ENCODE results near the gene POLR2E.

The POLR2E gene

GRCh38 chr19:1081301-1082164, 13.6 kb downstream of the POLR2E start:
- DNase-seq (ENCODE audit: low read depth, low spot score), result no peak

DNA sequence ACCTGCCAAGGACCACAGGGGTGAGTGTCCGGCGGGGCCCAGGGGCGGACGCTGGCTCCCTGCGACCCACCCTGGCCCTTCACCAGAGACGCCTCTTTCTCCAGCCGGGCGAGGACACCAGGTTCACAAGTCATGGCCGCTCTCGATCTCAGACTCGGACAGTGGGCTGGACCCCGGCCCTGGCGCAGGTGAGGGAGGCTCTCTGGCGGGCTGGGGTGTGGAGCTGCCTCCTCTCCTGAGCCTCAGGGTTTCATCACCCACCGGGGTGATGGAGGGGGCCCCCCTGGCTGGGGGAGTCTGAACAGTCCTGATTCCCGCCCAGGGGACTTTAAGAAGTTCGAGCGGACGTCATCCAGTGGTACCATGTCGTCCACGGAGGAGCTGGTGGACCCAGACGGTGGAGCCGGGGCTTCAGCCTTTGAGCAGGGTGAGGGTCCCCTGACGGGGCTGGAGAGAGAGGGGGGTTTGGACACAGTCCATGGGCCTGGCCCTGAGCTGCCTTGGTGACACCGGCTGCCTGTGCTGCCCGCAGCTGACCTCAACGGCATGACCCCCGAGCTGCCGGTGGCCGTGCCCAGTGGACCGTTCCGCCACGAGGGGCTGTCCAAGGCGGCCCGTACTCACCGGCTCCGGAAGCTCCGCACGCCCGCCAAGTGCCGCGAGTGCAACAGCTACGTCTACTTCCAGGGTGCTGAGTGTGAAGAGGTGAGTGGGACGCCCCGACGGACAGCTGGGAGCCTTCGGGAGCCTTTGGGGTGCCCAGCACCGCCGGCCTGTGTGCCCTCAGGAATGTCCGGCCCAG, 14.6 kb downstream of the POLR2E start:
- no peak for DNase-seq (ENCODE audit: low read depth, low spot score)

GRCh38 chr19:1079566-1080111, 15.5 kb downstream of the POLR2E start:
- no peak for DNase-seq (ENCODE audit: low read depth, low spot score)

GRCh38 chr19:1076951-1077350, 18.2 kb downstream of the POLR2E start:
- no peak for DNase-seq (ENCODE audit: low read depth, low spot score)

- DNase-seq (ENCODE audit: low read depth, low spot score), result no peak
Measured at GRCh38 chr19:1076046-1076386, 19.2 kb downstream of the POLR2E start.

DNA sequence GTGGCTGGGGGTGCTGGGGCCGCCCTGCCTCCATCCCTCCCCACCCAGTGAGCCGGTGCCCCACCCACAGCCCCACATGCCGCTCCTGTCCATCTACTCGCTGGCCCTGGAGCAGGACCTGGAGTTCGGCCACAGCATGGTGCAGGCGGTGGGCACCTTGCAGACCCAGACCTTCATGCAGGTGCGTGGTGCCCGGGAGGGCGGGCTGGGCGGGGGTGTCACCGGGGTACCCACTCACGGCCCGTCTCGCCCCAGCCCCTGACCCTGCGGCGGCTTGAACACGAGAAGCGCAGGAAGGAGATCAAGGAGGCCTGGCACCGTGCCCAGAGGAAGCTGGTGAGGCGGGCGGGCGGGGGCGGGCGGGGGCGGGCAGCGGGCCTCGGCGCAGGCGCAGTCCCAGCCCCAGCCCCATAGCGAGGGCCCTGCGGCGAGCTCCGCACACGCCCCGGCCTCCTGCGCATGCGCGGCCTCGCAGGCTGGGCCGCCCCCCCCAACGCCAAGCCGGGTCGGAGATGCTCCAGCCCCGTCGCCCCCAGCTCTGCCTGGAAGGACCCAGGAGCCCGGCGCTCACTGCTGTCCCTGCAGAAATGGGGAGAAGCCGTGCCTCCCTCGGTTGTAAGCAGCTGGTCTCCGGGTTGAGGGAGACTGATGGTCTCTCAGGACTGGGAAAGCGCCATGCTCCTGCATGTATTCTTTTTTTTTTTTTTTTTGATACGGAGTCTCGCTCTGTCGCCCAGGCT, 20.5 kb downstream of the POLR2E start:
- DNase-seq (ENCODE audit: low read depth, low spot score), result no peak

DNA sequence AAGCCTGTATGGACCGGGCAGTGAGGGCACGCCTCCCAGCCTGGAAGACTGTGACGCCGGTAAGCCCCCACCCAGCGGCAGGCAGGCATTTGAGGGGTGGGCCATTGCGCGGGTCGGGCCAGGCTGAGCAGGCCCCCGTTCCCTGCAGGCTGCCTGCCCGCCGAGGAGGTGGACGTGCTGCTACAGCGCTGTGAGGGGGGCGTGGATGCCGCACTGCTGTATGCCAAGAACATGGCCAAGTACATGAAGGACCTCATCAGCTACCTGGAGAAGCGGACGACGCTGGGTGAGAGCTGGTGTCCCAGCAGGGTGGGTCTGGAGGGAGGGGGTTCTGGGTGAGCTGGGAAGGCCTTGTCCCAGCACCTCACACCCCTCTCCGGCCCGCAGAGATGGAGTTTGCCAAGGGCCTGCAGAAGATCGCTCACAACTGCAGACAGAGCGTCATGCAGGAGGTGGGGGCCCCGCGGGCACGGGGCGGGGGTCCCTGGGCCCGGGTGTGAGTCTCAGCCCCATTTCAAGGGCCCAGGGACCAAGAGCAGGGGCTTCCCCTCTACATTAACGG, 21.1 kb downstream of the POLR2E start:
- no peak for DNase-seq (ENCODE audit: low read depth, low spot score)

DNA sequence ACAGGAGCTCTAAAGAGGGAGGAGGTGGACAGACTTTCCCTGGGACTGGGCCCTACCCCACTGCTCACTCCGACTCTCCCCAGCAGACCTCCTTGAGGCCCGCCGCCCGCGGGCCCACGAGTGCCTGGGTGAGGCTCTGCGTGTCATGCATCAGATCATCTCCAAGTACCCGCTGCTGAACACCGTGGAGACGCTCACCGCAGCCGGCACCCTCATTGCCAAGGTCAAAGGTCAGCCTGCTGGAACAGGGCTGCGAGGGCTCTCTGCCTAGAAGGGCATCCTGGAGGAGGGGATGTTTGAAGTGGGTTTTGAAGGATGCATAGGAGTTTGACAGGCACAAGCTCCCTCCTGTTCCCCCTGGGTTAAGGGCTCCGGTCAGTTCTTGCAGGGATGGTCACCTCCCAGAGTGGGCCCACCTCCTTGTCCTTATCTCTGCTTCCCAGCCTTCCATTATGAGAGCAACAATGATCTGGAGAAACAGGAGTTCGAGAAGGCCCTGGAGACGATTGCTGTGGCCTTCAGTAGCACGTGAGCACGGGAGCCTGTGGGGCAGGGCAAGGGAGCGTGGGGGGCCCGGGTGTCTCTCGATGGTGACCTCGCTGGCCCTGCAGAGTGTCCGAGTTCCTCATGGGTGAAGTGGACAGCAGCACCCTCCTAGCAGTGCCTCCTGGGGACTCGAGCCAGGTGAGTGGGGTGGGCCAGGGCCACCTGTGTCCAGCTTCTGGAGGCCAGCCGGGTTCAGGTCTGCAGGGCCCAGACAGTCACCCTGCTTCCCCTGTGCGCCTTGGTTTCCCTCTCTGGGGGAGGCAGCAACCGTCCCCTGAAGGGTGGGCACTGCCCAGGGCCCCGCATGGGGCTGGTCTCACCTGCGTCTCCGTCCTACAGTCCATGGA, 21.9 kb downstream of the POLR2E start:
- DNase-seq (ENCODE audit: low read depth, low spot score), result no peak

DNA sequence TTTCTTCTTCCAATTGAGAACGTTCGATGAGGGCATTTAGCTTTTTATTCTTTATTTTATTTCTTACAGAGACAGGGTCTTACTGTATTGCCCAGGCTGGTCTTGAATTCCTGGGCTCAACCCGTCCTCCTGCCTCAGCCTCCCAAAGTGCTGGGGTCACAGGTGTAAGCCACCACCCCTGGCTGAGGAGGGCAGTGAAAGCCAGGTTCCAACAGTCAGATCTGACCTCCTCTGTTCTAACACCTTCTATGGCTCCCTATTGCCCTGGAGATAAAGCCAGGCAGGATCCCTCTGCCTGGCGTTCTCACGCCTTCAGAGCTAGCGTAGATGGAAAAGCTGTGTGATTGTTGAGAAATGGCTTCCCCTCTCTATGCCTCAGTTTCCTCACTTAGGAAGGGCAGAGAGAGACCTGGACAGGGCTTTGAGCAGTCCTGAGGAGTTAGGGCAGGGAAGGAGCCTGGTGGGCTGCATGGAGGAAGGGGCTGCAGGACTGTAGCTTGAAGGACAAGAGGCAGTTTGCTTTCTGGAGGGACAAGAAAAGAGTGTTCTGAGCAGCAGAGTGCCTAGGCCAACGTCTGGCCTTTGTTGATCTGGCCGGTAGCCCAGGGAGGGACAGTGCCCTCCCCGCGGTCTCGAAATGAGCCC, 22.7 kb downstream of the POLR2E start:
- no peak for DNase-seq (ENCODE audit: low read depth, low spot score)

DNA sequence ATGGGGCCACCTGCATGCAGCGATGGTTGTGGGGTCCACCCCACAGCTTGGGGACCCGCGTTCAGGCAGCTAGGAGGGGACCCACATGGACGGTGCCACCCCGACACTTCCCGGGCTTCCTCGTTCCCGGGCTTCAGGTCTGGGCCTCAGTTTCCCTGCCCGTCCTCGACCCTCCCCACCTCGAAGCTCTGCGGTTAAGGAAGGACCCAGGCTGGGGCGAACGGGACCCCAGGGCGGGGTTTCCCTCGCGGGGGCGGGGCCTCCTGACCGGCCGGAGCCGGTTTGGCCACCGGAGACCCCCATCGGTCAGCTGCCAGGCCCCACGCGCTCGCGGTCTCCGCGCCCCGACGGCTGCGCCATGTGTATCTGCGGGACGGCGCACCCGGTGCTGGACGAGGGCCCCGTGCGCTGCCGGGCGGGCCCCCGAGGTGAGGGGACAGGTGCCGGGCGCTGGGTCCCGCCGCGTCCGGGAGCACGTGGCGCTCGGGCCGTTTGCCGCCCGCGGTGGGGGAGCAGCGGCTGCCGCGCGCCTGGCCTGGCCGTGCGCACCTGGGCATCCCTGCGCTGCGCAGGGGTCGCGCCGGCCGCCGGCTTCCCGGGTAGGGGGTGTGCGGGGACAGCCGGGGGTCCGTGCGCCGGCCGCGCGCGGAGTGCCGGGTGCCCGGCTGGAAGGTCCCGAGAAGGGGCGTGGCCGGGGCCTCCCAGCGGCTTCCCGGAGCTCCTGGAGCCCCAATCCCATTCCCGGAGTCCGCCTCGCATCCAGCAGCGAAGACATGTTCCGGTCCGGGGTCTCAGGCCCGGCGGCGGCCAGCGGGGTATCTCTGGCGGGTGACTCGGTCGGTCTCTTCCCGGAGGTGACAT, 24.0 kb downstream of the POLR2E start:
- no peak for DNase-seq (ENCODE audit: low read depth, low spot score)

DNA sequence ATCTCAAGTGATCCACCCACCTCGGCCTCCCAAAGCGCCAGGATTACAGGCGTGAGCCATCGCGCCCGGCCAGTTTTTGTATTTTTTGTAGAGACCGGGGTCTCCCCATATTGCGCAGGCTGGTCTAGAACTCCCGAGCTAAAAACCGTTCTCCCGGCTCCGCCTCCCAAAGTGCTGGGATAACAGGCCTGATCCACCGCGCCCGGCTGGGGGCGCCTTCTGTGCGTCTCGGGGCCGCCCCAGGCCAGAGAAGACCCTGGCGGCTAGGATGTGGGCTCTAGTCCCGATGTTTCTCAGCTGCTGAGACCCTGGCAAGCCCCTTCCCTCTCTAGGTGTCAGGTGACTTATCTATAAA, 24.6 kb downstream of the POLR2E start:
- no peak for DNase-seq (ENCODE audit: low read depth, low spot score)

GRCh38 chr19:1069009-1069779, 26.0 kb downstream of the POLR2E start:
- no peak for DNase-seq (ENCODE audit: low read depth, low spot score)

DNA sequence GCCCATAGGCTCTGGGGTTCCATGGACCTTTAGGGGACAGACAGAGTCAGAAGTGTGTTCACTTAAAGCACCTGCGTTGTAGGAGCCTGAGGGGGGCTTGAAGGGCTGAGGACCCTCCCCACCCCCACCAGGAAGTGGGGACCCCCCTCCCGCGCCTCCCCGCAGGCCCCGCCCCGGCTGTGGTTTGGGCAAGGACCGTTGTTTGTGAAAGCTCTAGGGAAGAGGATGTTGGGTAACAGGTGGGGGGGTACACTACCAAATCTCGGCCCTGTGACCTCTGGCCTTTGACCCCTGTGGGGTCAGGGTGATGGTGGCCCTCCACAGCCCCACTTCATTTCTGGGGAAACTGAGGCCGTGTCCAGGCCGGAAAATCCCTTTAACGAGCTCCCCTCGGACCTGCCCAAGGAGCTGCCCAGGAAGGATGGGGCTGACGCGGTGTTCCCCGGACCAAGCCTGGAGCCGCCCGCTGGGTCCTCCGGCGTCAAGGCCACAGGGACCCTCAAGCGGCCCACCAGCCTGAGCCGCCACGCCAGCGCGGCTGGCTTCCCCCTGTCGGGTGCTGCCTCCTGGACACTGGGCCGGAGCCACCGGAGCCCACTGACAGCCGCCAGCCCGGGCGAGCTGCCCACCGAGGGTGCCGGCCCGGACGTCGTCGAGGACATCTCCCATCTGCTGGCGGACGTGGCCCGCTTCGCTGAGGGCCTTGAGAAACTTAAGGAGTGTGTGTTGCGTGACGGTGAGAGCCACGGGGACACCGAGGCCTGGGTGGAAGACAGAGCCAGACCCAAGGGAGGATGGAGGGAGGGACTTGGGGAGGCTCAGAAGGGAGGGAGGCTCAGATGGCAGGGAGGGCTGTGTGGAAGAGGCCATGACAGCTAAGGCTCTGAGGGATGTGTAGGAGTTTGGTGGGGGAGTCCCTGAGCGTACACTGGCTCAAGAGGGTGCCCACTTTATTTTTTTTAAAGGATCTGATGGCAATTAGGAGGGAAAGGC, 26.9 kb downstream of the POLR2E start:
- DNase-seq (ENCODE audit: low read depth, low spot score), result no peak

GRCh38 chr19:1067341-1067957, 27.7 kb downstream of the POLR2E start:
- DNase-seq (ENCODE audit: low read depth, low spot score), result no peak

GRCh38 chr19:1066748-1067340, 28.3 kb downstream of the POLR2E start, which contains the start of gene ARHGAP45:
ARHGAP45 (plus strand) TSS chr19:1067167; CDS start chr19:1067406, 239 bp downstream.
- DNase-seq (ENCODE audit: low read depth, low spot score), result no peak

GRCh38 chr19:1066251-1066747, 28.9 kb downstream of the POLR2E start:
- no peak for DNase-seq (ENCODE audit: low read depth, low spot score)
